Measurements from ENCODE around the gene SMIM14.
"Not testable (repeated sequence)": the region's sequence is repeated elsewhere in the genome, so short reads cannot be mapped to it uniquely, and the experiment has no call there.

The SMIM14 gene

DNA sequence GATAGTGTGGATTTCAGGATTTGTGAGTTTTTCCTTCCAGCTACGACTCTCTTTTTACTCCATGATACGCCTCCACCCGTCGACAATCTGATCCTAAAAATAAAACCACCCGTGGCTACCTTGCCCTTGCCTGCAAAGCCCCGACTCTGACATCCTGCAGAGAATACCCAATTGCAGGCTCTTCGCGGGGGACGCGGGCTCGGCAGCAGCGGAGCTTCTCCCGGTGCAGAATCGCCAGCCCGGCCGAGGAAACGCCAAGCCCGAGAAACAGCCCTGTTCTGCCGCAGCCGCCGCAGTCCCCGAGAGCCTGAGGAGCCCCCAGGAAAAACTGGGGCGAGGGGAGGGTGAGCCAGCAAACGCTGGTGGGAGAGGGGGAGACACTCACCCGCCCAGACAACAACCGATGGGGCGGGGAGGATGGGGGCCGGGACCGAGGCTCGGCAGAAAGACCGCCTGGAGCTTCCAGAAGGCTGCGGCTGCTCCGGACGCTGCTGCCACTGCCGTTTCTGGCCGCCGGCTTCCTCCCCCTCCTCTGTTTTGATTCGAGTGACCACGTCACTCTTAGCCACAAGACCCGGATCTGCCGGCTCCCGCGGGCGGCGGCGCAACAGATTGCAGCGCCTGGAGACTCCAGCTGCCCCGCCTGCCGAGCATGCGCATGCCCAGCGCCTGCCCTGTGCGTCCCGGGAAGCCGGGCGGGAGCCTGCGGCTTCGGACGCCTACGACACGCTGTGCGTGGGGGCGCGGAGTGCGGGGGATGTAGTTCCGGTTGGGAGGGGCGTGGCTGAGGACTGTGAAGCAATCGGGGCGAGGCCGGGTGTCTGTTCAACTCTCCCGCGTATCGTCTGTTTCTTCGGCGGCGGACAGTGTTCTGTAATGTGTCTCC, at the start of gene SMIM14:
Gene SMIM14, minus strand, starts transcription at position 512 of the 886 bp plus-strand sequence. CDS start 33,720 bp downstream, outside the sequence.
- DNase-seq, result peak; percentile 72

DNA sequence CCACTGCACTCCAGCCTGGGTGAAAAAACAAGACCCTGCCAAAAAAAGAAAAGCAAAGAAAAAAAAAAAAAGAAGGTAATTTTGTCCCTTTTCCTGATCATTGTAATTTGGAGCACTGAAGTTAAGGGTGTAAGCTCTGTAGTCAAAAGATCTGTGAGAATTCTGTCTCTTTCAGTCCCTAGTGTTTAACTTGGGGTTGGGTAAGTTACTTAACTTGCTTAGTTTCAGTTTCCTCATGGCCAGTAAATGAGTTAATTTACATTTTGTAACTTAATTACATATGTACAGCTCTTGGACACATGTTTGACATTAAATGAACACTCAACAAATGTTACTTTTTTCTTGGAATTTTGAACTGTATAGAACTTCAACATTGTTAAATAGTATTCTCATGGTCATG, 48.3 kb upstream of the SMIM14 start:
- DNase-seq, result no peak

DNA sequence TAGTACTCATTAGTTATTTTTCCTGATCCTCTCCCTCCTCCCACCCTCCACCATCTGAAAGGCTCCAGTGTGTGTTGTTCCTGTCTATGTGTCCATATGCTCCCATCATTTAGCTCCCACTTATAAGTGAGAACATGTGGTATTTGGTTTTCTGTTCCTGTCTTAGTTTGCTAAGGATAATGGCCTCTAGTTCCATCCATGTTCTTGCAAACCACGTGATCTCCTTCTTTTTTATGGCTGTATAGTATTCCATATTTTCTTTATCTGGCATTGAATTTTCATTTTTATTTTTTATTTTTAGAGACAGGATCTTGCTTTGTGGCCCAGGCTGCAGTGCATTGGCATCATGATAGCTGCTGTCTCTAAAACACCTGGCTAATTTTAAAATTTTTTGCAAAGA, 47.3 kb upstream of the SMIM14 start:
- DNase-seq, result no peak

DNA sequence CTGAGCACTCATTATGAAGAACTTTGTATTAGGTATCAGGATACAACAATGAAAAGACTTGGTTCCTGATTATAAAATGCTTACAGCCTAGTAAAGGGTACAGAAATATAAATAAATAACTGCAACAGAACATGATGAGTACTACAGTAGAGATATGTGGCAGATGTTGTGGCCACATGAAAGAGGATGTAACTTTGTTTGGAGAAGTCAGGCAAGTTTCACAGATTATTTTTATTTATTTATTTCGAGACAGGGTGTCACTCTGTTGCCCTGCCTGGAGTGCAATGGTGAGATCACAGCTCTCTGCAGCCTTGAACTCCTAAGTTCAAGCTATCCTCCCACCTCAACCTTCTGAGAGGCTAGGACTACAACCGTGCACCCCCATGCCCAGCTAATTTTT, 43.5 kb upstream of the SMIM14 start:
- DNase-seq, result no peak

DNA sequence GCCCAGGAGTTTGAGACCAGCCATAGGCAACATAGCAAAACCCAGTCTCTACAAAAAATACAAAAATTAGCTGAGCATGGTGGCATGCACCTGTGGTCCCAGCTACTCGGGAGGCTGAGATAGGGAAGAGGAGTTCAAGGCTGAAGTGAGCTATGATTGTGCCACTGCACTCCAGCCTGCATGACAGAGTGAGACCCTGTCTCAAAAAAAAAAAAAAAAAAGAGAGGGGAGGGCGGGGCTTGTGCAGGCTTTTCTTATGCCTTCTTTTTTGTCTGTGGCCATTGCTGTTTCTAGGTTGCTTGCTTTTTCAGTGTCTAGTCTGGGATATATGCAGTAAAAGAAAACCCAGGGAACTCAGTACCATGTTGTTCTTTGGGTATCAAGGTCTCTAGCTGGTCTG, 42.3 kb upstream of the SMIM14 start:
- not testable (repeated sequence) for DNase-seq

DNA sequence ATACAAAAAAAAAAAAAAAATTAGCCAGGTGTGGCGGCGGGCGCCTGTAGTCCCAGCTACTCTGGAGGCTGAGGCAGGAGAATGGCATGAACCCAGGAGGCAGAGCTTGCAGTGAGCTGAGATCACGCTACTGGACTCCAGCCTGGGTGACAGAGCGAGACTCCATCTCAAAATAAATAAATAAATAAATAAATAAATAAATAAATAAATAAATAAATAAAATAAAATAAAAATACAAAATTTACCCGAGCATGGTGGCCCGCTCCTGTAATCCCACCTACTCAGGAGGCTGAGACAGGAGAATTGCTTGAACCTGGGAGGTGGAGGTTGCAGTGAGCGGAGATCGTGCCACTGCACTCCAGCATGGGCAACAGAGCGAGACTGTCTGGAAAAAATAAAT, 37.0 kb upstream of the SMIM14 start:
- DNase-seq, result not testable (repeated sequence)

DNA sequence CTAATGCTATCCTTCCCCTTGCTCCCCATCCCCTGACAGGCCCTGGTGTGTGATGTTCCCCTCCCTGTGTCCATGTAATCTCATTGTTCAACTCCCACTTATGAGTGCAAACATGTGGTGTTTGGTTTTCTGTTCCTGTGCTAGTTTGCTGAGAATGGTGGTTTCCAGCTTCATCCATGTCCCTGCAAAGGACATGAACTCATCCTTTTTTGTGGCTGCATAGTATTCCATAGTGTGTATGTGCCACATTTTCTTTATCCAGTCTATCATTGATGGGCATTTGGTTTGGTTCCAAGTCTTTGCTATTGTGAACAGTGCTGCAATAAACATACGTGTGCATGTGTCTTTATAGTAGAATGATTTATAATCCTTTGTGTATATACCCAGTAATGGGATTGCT, 31.6 kb upstream of the SMIM14 start:
- not testable (repeated sequence) for DNase-seq

DNA sequence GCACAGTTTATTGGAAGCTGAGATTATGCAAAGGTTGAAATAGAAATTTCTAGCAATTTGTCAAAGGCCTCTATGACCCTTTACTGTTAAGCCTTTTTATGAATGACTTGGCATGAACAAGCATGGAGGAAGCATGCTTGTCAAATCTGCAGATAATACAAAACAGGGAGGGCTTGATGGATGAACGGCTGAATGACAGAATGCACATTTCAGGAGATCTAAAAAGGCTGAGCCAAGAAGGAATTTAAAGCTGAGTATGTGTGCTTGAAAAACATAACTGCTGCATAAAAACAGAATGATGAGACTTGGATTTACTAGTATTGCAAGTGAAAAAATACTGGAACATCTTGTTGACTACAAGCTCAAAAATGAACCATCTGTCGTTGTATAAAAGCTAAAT, 30.2 kb upstream of the SMIM14 start:
- no peak for DNase-seq

DNA sequence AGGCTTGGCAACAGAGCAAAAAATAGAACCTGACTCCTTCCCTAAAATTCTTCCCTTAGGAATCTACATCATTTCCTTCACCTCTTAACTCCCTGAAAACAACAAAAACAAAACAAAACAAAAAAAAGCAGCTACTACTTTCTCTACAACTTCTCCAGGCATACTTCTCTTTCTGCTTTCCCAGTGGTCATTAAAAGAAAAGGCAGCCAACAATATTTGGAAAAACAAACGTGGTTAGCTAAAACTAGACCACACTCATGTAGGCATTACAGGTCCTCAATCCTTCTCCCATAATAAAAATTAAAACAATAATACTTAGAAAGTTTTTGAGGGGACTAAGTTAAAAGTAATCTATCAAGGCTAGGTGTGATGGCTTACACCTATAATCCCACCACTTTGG, 29.0 kb upstream of the SMIM14 start:
- no peak for DNase-seq

DNA sequence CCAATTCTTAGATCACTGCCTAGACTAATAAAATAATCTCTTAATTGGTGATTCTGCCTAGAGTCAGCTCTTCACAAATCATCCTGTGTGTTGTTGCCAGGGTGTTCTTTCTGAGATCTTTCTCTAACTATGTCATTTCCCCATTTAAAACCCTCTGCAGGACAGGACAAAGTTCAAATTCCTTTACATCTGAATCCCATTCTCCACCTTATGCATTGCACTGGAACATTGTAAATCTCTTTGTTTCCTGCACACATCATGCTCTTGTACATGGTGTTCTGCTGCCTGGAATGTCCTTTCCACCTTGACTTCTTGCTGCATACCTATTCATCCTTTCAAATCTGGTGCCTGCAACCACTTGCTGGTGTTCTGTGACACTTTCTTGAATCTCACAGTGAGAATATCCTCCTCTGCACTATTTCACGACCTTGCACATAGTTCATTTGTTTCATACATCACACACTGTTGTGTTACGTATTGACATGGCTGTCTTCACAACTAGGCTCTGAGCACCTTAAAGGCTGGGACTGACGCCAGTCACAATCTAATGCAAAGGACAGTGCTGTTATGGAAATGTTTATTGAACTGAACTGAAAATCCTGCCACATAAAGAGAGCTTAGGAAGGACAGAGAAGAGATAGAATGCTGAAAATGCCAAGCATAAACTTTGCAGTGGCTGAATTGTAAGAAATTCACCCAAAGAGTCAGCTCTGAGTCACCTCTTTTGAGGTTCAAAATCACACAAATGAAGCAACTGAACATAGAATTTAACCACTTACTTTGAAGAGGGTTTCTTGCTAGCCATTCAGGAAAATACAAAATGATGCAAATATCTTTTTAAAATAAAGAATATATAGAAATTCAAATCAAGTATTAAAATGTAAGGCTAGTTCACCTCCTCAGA, 26.4 kb upstream of the SMIM14 start:
- DNase-seq, result no peak

DNA sequence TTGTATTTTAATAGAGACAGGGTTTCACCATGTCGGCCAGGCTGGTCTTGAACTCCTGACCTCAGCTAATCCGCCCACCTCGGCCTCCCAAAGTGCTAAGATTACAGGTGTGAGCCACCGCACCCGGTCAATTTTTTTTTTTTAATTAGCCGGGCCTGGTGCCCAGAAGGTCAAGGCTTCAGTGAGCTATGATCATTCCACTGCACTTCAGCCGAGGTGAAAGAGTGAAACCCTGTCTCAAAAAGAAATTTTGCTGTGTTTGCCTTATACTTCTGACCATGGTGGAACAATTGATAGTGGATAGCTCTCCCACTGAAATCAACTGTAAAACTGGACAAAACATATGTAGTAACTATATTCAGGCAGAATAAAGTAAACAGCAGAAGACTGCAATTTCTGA, 24.0 kb upstream of the SMIM14 start:
- no peak for DNase-seq

DNA sequence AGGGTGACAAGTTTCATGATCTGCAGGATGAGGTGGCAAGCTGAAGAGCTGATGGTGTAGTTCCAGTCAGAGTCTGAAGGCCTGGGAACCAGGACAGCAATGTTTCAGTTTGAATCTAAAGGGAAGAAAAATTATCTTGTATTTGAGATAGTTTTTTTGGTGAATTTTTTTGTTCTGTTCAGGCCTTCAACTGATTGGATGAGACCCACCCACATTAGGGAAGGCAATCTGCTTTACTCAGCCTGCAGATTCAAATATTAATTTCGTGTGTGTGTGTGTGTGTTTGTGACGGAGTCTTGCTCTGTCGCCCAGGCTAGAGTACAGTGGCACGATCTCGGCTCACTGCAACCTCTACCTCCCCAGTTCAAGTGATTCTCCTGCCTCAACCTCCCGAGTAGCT, 22.1 kb upstream of the SMIM14 start:
- no peak for DNase-seq

DNA sequence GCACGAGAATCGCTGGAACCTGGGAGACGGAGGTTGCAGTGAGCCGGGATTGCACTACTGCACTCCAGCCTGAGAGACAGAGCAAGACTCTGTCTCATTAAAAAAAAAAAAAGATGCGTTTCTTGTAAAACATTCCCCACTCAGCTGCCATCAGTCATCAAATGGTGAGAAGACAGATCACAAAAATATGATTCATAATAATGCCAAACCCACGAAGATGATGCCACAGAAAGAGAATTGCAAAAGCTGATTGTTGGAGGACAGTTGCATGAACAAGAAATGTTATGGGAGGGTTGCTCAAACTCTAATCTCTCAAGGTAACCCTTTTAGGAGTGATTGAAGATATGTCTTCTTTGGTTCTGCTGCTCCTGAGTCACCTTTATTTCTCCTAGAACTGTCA, 21.4 kb upstream of the SMIM14 start:
- DNase-seq, result no peak

DNA sequence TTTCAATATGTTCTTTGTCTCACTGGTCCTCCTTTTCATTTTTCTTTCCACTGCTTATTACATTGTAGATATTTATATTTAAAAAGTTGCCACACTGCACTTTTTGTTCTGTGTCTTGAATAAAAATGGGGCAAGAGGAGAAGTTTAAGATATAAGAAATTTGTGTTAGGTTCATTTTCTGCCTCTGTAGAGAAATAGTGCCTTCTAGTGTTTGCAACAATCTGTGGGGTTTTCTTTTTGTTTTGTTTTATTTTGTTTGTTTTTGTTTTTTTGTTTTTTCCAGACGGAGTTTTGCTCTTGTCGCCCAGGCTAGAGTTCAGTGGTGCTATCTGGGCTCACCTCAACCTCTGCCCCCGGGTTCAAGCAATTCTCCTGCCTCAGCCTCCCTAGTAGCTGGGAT, 20.1 kb upstream of the SMIM14 start:
- DNase-seq, result no peak

DNA sequence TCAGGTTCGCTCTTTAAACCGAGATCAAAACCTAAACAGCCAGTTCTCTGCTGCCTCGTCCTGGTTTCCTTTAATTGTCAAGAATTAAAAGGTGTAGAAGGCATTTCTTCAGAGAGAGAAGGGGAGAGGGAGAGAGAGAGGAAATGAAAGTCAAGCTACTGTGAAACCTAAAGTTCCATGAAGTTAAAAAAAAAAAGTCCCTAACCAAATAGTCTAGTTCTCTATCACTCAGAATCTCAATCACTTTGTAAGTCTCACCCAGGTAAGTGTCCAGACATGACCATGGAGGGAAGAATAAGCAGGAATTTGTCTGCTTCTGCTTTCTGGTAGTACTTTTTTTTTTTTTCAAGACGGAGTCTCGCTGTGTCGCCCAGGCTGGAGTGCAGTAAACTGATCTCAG, 18.8 kb upstream of the SMIM14 start:
- DNase-seq, result no peak

DNA sequence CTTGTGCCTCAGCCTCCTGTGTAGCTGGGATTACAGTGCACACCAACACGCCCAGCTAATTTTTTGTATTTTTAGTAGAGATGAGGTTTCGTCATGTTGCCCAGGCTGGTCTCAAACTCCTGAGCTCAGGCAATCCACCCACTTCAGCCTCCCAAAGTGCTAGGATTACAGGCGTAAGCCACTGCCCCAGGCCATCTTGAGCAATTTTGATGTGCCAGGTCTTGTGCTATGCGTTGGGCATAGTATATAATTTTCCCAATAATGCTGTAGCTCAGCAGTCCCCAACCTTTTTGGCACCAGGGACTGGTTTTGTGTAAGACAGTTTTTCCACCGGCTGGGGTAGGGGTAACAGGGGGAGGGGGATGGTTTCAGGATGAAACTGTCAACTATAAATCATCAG, 18.0 kb upstream of the SMIM14 start:
- not testable (repeated sequence) for DNase-seq

DNA sequence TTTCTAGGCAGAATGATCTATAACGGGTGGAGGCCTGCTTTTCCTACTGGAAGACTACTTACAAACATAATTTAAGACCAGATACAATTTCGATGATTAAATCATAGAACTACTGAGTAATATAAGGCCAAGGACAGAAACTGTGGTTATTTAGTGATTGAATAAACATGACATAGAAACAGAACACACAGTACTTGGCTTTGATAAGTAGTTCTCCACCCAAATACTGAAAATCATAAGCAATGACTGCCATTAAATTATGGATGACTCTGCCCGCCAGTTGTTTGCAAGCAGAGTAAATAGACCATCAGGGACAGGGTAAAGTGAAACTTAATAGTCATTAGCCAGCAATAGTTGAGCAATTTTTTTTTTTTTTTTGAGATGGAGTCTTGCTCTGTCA, 17.2 kb upstream of the SMIM14 start:
- no peak for DNase-seq

DNA sequence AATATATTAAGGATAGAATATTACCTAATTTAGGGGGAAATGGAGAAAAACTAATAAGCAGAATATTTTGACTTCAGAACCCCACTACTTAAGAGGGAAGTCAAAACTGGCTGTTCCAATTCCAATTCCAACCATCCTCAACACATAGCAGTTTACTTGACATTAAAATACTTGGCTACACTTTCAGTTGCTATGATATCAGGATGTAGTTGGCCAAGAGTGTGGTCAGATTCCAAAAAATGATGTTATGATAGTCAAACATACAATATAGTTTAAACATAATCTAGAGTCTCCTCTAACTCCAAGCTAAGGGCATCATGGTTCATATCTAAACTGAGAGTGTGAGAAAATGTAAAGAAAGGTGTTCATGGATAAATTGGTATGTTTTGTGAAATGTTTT, 16.5 kb upstream of the SMIM14 start:
- DNase-seq, result no peak

DNA sequence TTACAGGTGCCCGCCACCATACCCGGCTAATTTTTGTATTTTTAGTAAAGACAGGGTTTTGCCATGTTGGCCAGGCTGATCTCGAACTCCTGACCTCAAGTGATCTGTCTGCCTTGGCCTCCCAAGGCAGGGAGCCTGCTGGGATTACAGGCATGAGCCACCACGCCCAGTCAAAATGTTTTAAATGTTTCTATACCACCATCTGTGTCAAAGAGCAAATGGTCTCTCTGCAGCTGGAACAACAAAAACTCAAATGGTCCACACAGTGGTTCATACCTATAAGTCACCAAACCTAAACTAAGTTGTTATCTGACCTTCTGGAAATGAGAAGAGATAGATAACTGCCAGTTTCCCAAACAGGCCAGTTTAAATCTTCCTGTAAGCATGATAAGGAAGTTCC, 12.9 kb upstream of the SMIM14 start:
- DNase-seq, result not testable (repeated sequence)

DNA sequence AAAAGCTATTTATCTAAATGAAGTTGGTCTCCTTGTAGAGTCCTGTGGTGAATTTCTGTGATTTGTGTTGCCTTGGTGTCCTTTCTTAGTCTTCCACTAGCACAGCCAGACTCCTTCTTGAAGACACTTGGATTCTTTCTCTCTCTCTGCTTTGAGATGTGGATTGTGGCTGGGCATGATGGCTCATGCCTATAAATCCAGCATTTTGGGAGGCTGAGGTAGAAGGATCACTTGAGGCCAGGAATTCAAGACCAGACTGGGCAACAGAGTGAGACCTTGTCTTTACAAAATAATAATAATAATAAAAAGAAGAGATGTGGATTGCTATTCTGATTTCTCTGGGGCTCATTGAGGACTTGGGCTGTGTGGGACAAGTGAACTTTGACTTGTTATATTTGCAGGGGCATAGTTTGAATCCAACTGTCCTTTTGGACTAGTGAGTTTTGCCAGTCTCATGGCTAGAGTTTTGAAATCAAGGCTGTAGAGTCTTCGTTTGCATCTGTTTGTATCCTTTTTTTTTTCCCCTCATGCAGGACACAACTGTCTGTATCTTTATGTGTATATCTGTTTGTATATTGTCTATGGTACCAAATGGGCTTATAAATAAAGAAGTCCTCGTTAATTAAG, 11.1 kb upstream of the SMIM14 start:
- DNase-seq, result no peak

DNA sequence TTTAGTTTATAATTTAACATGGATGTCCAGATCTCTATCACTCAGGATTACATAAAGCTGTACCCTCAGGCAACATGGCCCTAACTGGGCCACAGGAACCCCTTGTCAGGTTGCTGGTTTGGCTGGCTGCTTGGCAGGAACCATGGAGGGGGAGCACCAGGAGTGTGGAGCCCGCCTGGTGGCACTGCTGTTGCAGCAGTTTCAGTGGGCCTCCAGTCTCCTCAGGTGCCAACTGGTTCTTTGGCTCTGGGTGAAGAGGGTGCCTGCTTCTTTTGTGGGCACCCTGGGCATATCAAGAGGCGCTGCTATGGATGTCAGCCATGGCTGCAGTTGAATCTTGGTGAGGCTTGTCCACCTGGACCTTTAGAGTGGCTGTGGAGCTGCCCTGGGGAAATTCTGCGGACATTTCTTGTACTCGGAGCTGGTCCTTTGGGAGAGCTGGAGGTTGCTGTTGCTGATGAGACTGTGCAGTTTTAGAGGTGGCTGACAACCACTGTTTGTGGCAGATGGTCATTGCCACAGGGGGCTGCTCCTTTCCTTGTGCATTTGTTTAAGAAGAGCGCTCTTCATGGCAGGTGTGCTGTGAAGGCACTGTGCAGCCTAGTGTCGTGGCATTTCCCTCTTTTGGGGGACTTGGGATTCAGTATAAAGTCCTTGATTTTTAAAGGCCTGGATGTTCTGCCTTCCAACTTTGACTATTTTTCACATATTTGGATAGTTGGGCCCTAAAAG, 10.3 kb upstream of the SMIM14 start:
- no peak for DNase-seq

DNA sequence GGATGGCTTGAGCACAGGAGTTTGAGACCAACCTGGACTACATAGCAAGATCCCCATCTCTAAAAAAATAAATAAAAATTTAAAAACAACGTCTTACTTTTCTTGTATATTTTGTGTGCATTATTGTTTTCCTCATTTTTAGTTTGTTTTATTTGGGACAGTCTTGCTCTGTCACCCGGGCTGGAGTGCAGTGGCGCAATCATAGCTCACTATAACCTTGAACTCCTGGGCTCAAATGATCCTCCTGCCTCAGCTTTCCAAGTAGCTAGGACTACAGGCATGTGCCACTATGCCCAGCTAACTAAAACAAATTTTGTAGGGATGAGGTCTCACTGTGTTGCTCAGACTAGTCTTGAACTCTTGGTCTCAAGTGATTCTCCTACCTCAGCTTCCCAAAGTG, 9.5 kb upstream of the SMIM14 start:
- DNase-seq, result no peak
